HCT116 (cell line): Measurements from ENCODE around the gene LDLR. TPM values are rescaled to one million over a fixed set of nuclear protein-coding genes. Genes with fewer than 3 reads are reported as not detected.
"Not testable (repeated sequence)": the region's sequence is repeated elsewhere in the genome, so short reads cannot be mapped to it uniquely, and the experiment has no call there.

Source experiments
- ATAC-seq: fragments of 200-7000 bp; cut with Tn5 transposase; 2 replicates; pipeline ENCODE4 v1.9.1; 2020; ENCODE audit warnings: mild to moderate bottlenecking, moderate library complexity
- BruUV-seq: library from RNA; stranded (reverse); fragments of 400-500 nt; replicated peaks from 2 replicates; lab custom pipeline; 2021; lab: Mats Ljungman, UMichigan
- CTCF ChIA-PET: fragments of 300-600 bp; sonication (Branson Sonifier 250); formaldehyde crosslinking; loops from one replicate; lab custom pipeline; 2021; ENCODE audit warnings: antibody characterized with exemption; lab: Charles Lee
- POLR2A ChIA-PET: fragments of 300-600, 350-600 bp; sonication (Branson Sonifier 250); formaldehyde crosslinking; loops from one replicate; lab custom pipeline; 2021; ENCODE audit warnings: antibody characterized with exemption; lab: Charles Lee
- RAD21 ChIA-PET, 2 experiments: fragments of 300-600 bp; sonication (Branson Sonifier 250); formaldehyde crosslinking; loops; one replicate each; lab custom pipeline; 2023; ENCODE audit warnings: low total read pairs in 2 of 2; ENCODE audit not compliant: uncharacterized antibody in 2 of 2, unreplicated experiment in 2 of 2, low non-redundant PET in 1 of 2; lab: Charles Lee
- DNase-seq: peaks from one replicate; pipeline ENCODE4 v3.0.0-alpha.2; 2010; ENCODE audit warnings: low read depth, low spot score
- H2AFZ ChIP-seq: fragments of 200-600 bp; shearing (Covaris generic), sonication (generic); 2 replicates; pipeline ENCODE4 v1.6.1; 2017; ENCODE audit warnings: low read depth, mixed run types, mixed read lengths, antibody characterized with exemption, low read length; ENCODE audit not compliant: poor library complexity, severe bottlenecking
- H3K27ac ChIP-seq: 2 replicates; pipeline ENCODE4 v1.5.1; 2012; ENCODE audit warnings: low read depth, low read length
- H3K27me3 ChIP-seq: fragments of 200-600 bp; sonication (generic); 2 replicates; pipeline ENCODE4 v1.6.1; 2016; ENCODE audit warnings: mixed run types, low read length, mixed read lengths; ENCODE audit not compliant: insufficient read depth
- H3K36me3 ChIP-seq, 2 experiments: fragments of 200-500 bp in 1 of 2; fragments of 200-600 bp in 1 of 2; sonication (Bioruptor generic) in 1 of 2; sonication (generic) in 1 of 2; 2 replicates each; pipeline versions ENCODE4 v1.5.1 to v1.6.1; 2014 to 2016; ENCODE audit warnings: low read length in 2 of 2, inconsistent platforms in 1 of 2, mixed read lengths in 1 of 2, mixed run types in 1 of 2; ENCODE audit not compliant: insufficient read depth in 2 of 2, control insufficient read depth in 1 of 2
- H3K4me1 ChIP-seq, 2 experiments: fragments of 200-600 bp in 1 of 2; sonication (generic) in 1 of 2; 2 replicates each; pipeline versions ENCODE4 v1.5.1 to v1.6.1; 2012 to 2017; ENCODE audit warnings: low read length in 2 of 2, inconsistent platforms in 1 of 2, mild to moderate bottlenecking in 1 of 2, mixed read lengths in 1 of 2, mixed run types in 1 of 2, moderate library complexity in 1 of 2; ENCODE audit not compliant: insufficient read depth in 2 of 2, control insufficient read depth in 1 of 2
- H3K4me2 ChIP-seq: fragments of 200-600 bp; sonication (generic); 2 replicates; pipeline ENCODE4 v1.6.1; 2017; ENCODE audit warnings: mixed run types, low read length, mixed read lengths
- H3K4me3 ChIP-seq, 2 experiments: fragments of 200-600 bp in 1 of 2; sonication (generic) in 1 of 2; replicated peaks in 1 of 2; 2 replicates each; pipeline ENCODE4 v1.5.1; 2011 to 2016; ENCODE audit warnings: low read length in 2 of 2, control low read depth in 1 of 2, low read depth in 1 of 2, mild to moderate bottlenecking in 1 of 2, mixed read lengths in 1 of 2, mixed run types in 1 of 2
- H3K79me2 ChIP-seq: fragments of 200-600 bp; sonication (generic); 2 replicates; pipeline ENCODE4 v1.6.1; 2017; ENCODE audit warnings: mild to moderate bottlenecking, mixed run types, low read length, moderate library complexity, mixed read lengths; ENCODE audit not compliant: insufficient read depth
- H3K9ac ChIP-seq: fragments of 200-600 bp; sonication (generic); 2 replicates; pipeline ENCODE4 v1.6.1; 2016; ENCODE audit warnings: low read length, mixed read lengths
- H3K9me2 ChIP-seq: fragments of 200-600 bp; sonication (generic), shearing (Covaris generic); 2 replicates; pipeline ENCODE4 v1.6.1; 2017; ENCODE audit warnings: mixed run types, mild to moderate bottlenecking, moderate library complexity; ENCODE audit not compliant: insufficient read depth
- H3K9me3 ChIP-seq, 2 experiments: fragments of 200-500 bp in 1 of 2; fragments of 200-600 bp in 1 of 2; sonication (Bioruptor generic) in 1 of 2; sonication (generic) in 1 of 2; 2 replicates each; pipeline ENCODE4 v1.6.1; 2014 to 2017; ENCODE audit warnings: low read length in 2 of 2, mixed read lengths in 2 of 2, inconsistent platforms in 1 of 2, low read depth in 1 of 2, mild to moderate bottlenecking in 1 of 2, mixed run types in 1 of 2, moderate library complexity in 1 of 2; ENCODE audit not compliant: control insufficient read depth in 1 of 2, insufficient read depth in 1 of 2
- H4K20me1 ChIP-seq: fragments of 200-600 bp; sonication (generic), shearing (Covaris generic); 2 replicates; pipeline ENCODE4 v1.6.1; 2017; ENCODE audit warnings: mixed run types, mild to moderate bottlenecking, moderate library complexity; ENCODE audit not compliant: insufficient read depth
- CEBPB ChIP-seq: IDR thresholded peaks from 2 replicates; pipeline ENCODE4 v1.6.1; 2012; ENCODE audit warnings: low read depth
- ELF1 ChIP-seq: IDR thresholded peaks from 2 replicates; pipeline ENCODE4 v1.6.1; 2012; ENCODE audit warnings: low read depth, borderline replicate concordance
- MAX ChIP-seq: IDR thresholded peaks from 2 replicates; pipeline ENCODE4 v1.6.1; 2012
- POLR2A ChIP-seq: IDR thresholded peaks from 2 replicates; pipeline ENCODE4 v1.7.0; 2011; ENCODE audit warnings: borderline replicate concordance; ENCODE audit not compliant: insufficient read depth, insufficient read length; ENCODE audit errors: extremely low read depth
- RAD21 ChIP-seq: IDR thresholded peaks from 2 replicates; pipeline ENCODE4 v1.6.1; 2012; ENCODE audit warnings: low read depth, mild to moderate bottlenecking
- SP1 ChIP-seq: IDR thresholded peaks from 2 replicates; pipeline ENCODE4 v1.6.1; 2012; ENCODE audit warnings: low read depth
- SRF ChIP-seq: IDR thresholded peaks from 2 replicates; pipeline ENCODE4 v1.6.1; 2012; ENCODE audit warnings: low read depth
- TCF7L2 ChIP-seq: IDR thresholded peaks from 2 replicates; pipeline ENCODE4 v1.7.0; 2011; ENCODE audit warnings: borderline replicate concordance, inconsistent platforms; ENCODE audit not compliant: insufficient read depth, insufficient read length; ENCODE audit errors: extremely low read depth
- YY1 ChIP-seq: IDR thresholded peaks from 2 replicates; pipeline ENCODE4 v1.6.1; 2011; ENCODE audit warnings: low read length, low read depth, moderate library complexity, mild to moderate bottlenecking; ENCODE audit not compliant: insufficient replicate concordance; ENCODE audit errors: extremely low read depth
- ZNF274 ChIP-seq: fragments of 200-500 bp; sonication (Bioruptor generic); IDR thresholded peaks from 2 replicates; pipeline ENCODE4 v1.6.1; 2014; ENCODE audit warnings: mild to moderate bottlenecking, low read depth, low read length, inconsistent platforms
- intact Hi-C: fragments of 100-400 bp; cut with micrococcal nuclease; formaldehyde crosslinking; loops from 2 replicates; pipeline ENCODE4 v1.10.0; 2022
- total RNA-seq: library from RNA; stranded (reverse); gene quantifications from one replicate; pipeline ENCODE4 v1.2.1, GENCODE V29; 2021; ENCODE audit not compliant: unreplicated experiment
- TF ChIP-seq, protein P1 (sequence below), 3 experiments: fragments of 200-600 bp in 1 of 3; sonication (generic) in 1 of 3; IDR thresholded peaks in 2 of 3; conservative IDR thresholded peaks in 1 of 3; 2 replicates each; pipeline ENCODE4 v1.5.1; 2012 to 2017; ENCODE audit warnings: low read depth in 2 of 3, low read length in 2 of 3, antibody characterized with exemption in 1 of 3, borderline replicate concordance in 1 of 3, control low read depth in 1 of 3, mild to moderate bottlenecking in 1 of 3, mixed read lengths in 1 of 3, mixed run types in 1 of 3, moderate library complexity in 1 of 3; ENCODE audit not compliant: insufficient read depth in 1 of 3

Gene LDLR
- total RNA-seq, 1 experiment from 2014 or later: 92.4 TPM

DNA sequence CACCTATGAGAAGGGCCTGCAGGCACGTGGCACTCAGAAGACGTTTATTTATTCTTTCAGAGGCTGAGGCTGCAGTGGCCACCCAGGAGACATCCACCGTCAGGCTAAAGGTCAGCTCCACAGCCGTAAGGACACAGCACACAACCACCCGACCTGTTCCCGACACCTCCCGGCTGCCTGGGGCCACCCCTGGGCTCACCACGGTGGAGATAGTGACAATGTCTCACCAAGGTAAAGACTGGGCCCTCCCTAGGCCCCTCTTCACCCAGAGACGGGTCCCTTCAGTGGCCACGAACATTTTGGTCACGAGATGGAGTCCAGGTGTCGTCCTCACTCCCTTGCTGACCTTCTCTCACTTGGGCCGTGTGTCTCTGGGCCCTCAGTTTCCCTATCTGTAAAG lies 33.9 kb downstream of the LDLR start:
- H2AFZ ChIP-seq: no peak overlapping the region
- H3K9me2 ChIP-seq: no peaks in the 10 kb centered on the region
- POLR2A ChIA-PET: no interaction called here
- RAD21 ChIA-PET: no interaction called here
- H3K27ac ChIP-seq: no peak overlapping the region
- no peaks in the 10 kb centered on the region for H3K4me1 ChIP-seq
- no peaks in the 10 kb centered on the region; the same call in 1 of the 2 replicates for H4K20me1 ChIP-seq
- BruUV-seq: no TSS peak
- no peak overlapping the region for H3K9ac ChIP-seq
- no peaks in the 10 kb centered on the region for H3K27me3 ChIP-seq
- H3K79me2 ChIP-seq: peaks cover 17% of the 10 kb centered on the region; the same call in 1 of the 2 replicates
- DNase-seq: no peak
- peaks cover 51 to 60% of the 10 kb centered on the region in 2 experiments for H3K36me3 ChIP-seq
- H3K9me3 ChIP-seq: no peaks in the 10 kb centered on the region
- intact Hi-C loops: no loop called here
- no peak overlapping the region for H3K4me3 ChIP-seq
- CTCF ChIA-PET: no interaction called here
- no peak overlapping the region for H3K4me2 ChIP-seq
- ATAC-seq: no peak
- no peak for TF ChIP-seq YY1
- TF ChIP-seq, protein P1, sequence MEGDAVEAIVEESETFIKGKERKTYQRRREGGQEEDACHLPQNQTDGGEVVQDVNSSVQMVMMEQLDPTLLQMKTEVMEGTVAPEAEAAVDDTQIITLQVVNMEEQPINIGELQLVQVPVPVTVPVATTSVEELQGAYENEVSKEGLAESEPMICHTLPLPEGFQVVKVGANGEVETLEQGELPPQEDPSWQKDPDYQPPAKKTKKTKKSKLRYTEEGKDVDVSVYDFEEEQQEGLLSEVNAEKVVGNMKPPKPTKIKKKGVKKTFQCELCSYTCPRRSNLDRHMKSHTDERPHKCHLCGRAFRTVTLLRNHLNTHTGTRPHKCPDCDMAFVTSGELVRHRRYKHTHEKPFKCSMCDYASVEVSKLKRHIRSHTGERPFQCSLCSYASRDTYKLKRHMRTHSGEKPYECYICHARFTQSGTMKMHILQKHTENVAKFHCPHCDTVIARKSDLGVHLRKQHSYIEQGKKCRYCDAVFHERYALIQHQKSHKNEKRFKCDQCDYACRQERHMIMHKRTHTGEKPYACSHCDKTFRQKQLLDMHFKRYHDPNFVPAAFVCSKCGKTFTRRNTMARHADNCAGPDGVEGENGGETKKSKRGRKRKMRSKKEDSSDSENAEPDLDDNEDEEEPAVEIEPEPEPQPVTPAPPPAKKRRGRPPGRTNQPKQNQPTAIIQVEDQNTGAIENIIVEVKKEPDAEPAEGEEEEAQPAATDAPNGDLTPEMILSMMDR (IDR thresholded peaks at IDR 0.05 in 2 of 3, conservative IDR thresholded peaks at IDR 0.05 in 1 of 3; ENCODE audit: borderline replicate concordance in 1 of 3, insufficient read depth in 1 of 3, low read depth in 2 of 3, low read length in 2 of 3): no peak
- no peak for TF ChIP-seq SP1
- TF ChIP-seq TCF7L2: no peak
- TF ChIP-seq SRF: no peak
- no peak for TF ChIP-seq POLR2A
- no peak for TF ChIP-seq ZNF274
- TF ChIP-seq ELF1: no peak
- no peak for TF ChIP-seq MAX
- TF ChIP-seq RAD21: no peak
- TF ChIP-seq CEBPB: no peak

GRCh38 chr19:11124157-11124556 lies 34.9 kb downstream of the LDLR start:
- H3K27ac ChIP-seq, H2AFZ ChIP-seq, intact Hi-C loops, H3K9me2 ChIP-seq, BruUV-seq, POLR2A ChIA-PET, H3K4me3 ChIP-seq, ATAC-seq, RAD21 ChIA-PET, H3K9ac ChIP-seq, H3K9me3 ChIP-seq, H3K27me3 ChIP-seq, H3K4me1 ChIP-seq, DNase-seq, H3K4me2 ChIP-seq, H4K20me1 ChIP-seq: not testable (repeated sequence)
- peaks cover 17% of the 10 kb centered on the region; the same call in 1 of the 2 replicates for H3K79me2 ChIP-seq
- peaks cover 50 to 62% of the 10 kb centered on the region in 2 experiments for H3K36me3 ChIP-seq
- CTCF ChIA-PET: interaction anchor here (1.3 kb wide), 1 partner anchor 162 kb away, joined by 3 read pairs; no protein-coding TSS in a partner anchor
